LoVo (cell line): ENCODE data around the gene NKPD1.

Experiments
- DNase-seq: peaks from one replicate; pipeline ENCODE4 v3.0.0-alpha.2; 2016; ENCODE audit warnings: low spot score

NKPD1 gene

DNA sequence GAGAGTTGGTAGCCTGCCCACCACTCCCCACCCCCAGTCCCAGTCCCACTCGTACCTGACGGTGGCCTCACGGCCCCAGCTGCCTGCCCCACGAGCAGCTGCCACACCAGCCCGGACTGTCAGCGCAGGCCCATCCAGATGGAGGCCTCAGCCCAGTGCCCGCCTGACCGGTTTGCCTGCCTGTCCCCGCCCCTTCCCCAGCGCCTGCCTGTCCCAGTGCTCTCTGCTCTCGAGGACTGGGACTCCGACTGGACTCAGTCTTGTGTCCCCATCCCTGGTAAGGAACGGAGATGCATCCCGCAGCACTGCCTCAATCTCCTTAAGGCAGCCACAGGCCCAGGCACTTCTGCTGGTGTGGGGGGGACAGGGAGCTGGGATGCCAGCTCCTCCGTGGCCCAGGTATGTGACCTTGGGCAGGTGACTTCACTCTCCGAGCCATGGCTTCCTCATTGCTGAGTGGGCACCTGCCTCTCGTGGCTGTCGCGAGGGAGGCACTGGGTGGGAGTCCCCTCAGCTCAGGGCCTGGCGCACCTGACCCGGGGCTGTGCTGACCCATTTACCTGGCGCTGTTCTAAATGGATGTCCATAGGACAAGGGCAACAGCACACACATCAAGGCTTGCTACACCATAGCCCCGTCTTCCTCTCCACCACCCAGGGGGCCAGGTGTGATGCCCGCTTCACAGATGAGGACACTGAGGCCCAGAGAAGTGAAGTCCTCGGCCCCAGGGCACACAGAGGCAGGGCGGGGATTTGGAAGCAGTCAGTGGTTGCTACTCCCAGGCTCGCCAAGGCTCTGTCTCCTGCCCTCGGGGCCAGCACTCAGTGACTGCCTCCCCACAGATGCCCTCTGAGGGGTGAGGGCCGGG is at the start of gene NKPD1:
Gene NKPD1 (minus strand): TSS at position 113 of the 868 bp plus-strand sequence. CDS start 832 bp downstream, outside the sequence.
- DNase-seq = no peak

DNA sequence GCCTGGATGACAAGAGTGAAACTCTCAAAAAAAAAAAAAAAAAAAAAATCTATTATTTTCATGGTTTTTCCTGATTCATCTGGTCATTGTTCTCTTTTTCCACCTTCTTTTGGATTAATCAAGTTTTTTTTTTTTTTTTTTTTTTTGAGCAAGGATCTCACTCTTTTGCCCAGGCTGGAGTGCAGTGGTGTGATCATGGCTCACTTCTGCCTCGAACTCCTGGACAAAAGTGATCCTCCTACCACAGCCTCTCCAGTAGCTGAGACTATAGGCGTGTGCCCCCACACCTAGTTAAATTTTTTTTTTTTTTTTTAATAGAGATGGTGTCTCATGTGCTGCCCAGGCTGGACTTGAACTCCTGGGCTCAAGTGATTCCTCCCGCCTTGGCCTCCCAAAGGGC is 45.5 kb upstream of the NKPD1 start:
- no peak for DNase-seq

DNA sequence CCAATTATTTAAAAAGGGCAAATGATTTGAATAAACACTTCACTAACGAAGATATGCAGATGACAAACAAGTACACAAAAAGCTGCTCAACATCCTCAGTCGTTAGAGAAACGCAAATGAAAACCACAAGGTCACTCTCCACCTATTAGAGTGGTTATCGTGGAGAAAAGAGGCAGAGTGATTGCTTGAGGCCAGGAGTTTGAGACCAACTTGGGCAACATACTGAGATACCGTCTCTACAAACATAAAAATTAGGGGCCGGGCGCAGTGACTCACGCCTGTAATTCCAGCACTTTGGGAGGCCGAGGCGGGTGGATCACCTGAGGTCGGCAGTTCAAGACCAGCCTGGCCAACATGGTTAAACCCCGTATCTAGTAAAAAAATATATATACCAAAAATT is 45.0 kb upstream of the NKPD1 start:
- DNase-seq = no peak

DNA sequence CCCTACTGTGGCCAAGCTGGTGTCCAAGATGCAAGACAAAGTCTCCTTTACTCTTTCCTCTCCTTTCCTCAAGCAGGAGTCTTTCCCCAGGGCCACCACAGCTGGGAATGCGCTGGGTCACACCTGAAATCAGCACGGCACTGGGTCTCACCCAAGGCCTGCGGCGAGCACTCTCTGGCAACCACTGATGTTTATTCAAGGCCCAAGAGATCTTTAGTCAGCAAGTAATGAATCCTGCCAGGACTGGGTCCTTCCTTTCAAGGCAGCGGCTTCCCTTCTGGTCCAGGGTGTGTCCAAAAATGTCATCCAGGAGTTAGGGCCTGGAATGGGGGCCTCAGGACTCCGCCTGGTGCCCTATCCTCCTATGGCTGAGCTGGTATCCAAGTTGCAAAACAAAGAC is 41.9 kb upstream of the NKPD1 start:
- DNase-seq = no peak

GRCh38 chr19:45200568-45200967 is 39.8 kb upstream of the NKPD1 start:
- no peak for DNase-seq

GRCh38 chr19:45195764-45196163 is 35.0 kb upstream of the NKPD1 start:
- no peak for DNase-seq

DNA sequence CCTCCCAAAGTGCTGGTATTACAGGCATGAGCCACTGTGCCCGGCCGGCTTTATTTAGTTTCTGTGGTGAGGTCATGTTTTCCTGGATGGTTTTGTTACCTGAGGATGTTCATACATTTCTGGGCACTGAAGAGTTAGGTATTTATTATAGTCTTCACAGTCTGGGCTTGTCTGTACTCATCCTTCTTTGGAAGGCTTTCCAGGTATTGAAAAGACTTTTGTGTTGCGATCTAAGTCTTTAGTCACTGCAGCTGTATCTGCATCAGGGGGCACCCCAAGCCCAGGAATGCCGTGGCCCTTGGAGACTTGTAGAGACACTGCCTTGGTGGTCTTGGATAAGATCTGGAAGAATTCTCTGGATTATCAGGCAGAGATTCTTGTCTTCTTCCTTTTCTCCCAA is 30.6 kb upstream of the NKPD1 start:
- DNase-seq = no peak

- DNase-seq = no peak
Observed at GRCh38 chr19:45189971-45190370, 29.2 kb upstream of the NKPD1 start.

GRCh38 chr19:45187421-45188100 is 26.8 kb upstream of the NKPD1 start:
- DNase-seq = peak; percentile 29

GRCh38 chr19:45186509-45187334 is 25.9 kb upstream of the NKPD1 start:
- no peak for DNase-seq

- no peak for DNase-seq
Observed at GRCh38 chr19:45184115-45184514, 23.3 kb upstream of the NKPD1 start.

DNA sequence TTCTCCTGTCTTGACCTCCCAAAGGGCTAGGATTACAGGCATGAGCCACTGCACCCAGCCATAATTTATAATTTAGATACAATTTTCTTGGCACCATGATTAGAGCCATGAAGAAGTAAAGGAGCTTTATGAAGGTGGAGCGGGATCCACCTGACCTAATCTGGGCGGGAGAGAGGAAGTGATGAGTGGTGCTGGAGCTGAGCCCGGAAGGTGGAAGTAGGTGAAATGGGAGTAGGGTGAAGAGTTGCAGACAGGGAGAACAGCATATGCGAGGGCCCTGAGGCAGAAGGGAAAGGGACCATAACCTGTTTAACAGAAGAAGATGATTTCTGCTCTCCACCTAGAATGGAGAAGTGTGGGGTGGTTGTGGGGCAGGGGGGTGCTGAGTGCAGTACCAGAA is 22.0 kb upstream of the NKPD1 start:
- no peak for DNase-seq

- DNase-seq = no peak
Observed at GRCh38 chr19:45180936-45181335, 20.2 kb upstream of the NKPD1 start.

DNA sequence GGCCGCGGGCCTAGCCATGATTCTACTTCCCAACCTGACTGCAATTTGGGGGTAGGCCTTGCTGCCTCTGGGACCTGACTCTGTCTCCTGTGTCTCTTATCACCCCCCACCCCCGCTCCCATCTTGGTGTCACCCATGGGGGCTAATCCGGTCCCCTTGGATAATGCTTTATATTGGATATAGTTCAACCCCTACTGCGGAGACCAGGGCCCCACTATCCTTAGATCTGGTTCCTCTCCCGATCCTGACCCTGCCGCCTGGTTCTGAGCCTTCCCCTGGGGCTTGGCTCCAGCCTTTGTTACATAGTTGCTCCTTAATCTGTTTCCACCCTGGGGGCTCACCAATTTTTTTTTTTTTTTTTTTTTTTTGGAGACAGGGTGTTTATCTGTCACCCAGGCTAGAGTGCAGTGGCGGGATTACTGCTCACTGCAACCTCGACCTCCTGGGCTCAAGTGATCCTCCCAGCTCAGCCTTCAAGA is 19.1 kb upstream of the NKPD1 start:
- DNase-seq = no peak

- no peak for DNase-seq
Observed at GRCh38 chr19:45179072-45179891, 18.5 kb upstream of the NKPD1 start.

DNA sequence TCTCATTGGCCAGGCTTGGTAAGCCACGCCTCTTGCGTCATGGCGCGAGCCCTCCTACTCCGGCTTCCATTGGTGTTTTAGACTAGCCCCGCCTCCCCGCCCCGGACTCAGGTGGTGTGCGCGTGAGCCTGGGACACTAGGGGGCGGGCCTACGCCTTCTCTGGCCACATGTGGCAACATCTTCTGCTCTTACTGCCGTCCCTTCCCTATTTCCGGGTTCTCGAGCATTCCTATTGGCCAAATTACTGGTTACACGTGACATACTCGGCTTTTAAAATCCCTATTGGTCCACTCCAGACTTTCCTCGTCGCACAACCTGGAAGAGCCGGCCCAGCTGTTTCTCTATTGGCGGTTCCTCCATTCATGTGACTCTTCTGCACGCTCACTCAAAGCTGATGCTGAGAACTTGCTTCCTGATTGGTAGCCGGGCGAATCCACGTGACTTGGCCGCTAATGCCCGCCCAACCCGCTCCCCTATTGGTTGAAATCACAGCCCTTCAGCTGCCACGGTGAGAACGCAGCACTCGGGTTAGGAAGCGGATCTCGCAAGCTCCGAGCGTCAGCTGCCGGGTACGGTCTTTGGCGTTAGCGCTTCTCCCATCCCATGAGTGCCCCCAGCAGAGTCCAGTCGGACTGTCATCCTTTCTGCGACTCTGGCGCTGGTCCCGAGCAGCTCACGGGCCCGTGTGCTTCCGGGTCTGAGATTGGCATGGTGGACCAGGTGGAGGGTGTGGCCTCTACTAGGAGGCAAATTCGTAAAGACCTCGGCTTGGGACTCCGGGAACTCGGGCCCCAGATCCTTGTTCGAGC is 17.7 kb upstream of the NKPD1 start, which contains the start of gene BLOC1S3:
Gene BLOC1S3 (plus strand): TSS at position 523 of the 810 bp plus-strand sequence. CDS start 513 bp downstream, outside the sequence.
- peak; percentile 100 for DNase-seq

- DNase-seq = peak; percentile 49
Observed at GRCh38 chr19:45177817-45178261, 17.1 kb upstream of the NKPD1 start, which contains the start of gene TRAPPC6A. Gene TRAPPC6A (minus strand): TSS chr19:45178237. CDS start chr19:45178218, 19 bp downstream.

DNA sequence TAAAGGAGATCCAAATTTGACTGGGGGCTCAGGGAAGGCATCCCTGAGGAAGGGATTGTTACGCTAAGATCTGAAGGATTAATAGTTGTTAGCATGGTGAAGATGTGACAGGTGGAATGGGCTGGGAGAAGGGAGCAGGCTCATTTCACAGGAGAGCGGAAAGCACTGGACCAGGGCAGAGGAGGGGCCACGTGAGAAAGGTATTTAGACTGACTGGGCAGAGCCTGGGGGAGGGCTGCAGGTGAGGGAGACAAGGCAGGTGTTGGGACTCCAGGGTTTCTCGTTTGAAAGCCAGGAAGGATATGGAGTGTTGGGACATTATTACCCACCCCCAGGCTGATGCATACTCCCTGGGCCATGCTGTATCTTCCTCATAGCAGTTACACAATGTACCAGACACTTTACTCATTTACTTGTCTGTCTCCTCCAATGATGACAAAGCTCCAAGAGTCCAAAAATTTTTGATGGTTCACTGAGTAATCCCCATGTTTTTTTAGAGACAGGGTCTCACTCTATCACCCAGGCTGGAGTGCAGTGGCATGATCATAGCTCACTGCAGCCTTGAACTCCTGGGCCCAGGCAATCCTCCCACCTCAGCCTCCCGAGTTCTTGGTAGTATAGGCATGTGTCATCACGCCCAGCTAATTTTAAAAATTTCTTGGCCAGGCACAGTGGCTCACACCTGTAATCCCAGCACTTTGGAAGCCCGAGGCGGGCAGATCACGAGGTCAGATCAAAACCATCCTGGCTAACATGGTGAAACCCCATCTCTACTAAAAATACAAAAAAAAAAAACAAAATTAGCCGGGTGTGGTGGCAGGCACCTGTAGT is 14.9 kb upstream of the NKPD1 start:
- DNase-seq = no peak

GRCh38 chr19:45173816-45174215 is 13.0 kb upstream of the NKPD1 start:
- no peak for DNase-seq
